HEK293 (cell line): ENCODE results near the gene MPHOSPH9.

ENCODE experiments used
- CTCF ChIA-PET: fragments of 350-600 bp; formaldehyde crosslinking; extraction: SDS; loops from one replicate; lab custom pipeline; 2021; ENCODE audit warnings: antibody characterized with exemption; lab: Yijun Ruan, JAX
- POLR2A ChIA-PET: fragments of 300-600 bp; formaldehyde crosslinking; extraction: SDS; loops from one replicate; lab custom pipeline; 2020; ENCODE audit warnings: antibody characterized with exemption, inconsistent platforms; lab: Yijun Ruan, JAX
- H3K27ac ChIP-seq: fragments of 200-500 bp; sonication (Bioruptor generic); 2 replicates; pipeline ENCODE4 v1.5.1; 2014; ENCODE audit warnings: low read depth, low read length, control low read depth, inconsistent platforms; ENCODE audit errors: extremely low read depth
- H3K36me3 ChIP-seq, 2 experiments: fragments of 200-500 bp in 1 of 2; sonication (Bioruptor generic) in 1 of 2; 1 replicate in 1 of 2; 2 replicates in 1 of 2; pipeline ENCODE4 v1.5.1; 2014 to 2017; ENCODE audit warnings: inconsistent platforms in 2 of 2, low read length in 2 of 2; ENCODE audit not compliant: control insufficient read depth in 2 of 2, insufficient read depth in 1 of 2
- H3K4me1 ChIP-seq: fragments of 200-500 bp; sonication (Bioruptor generic); 2 replicates; pipeline ENCODE4 v1.5.1; 2014; ENCODE audit warnings: mild to moderate bottlenecking, low read length, inconsistent platforms; ENCODE audit not compliant: control insufficient read depth, insufficient read depth
- H3K4me3 ChIP-seq: 2 replicates; pipeline ENCODE4 v1.5.1; 2011; ENCODE audit warnings: low read depth, mild to moderate bottlenecking, control low read depth, low read length, moderate library complexity
- H3K9me3 ChIP-seq: fragments of 200-500 bp; sonication (Bioruptor generic); 2 replicates; pipeline ENCODE4 v1.5.1; 2014; ENCODE audit warnings: low read depth, low read length, inconsistent platforms; ENCODE audit not compliant: control insufficient read depth, insufficient read depth
- BCL6B ChIP-seq: fragments of 450-650 bp; formaldehyde crosslinking; IDR thresholded peaks from 2 replicates; pipeline ENCODE4 v1.5.1; 2017; ENCODE audit warnings: missing biosample characterization, missing genetic modification characterization
- GFI1B ChIP-seq: fragments of 450-650 bp; formaldehyde crosslinking; IDR thresholded peaks from 2 replicates; pipeline ENCODE4 v1.5.1; 2016; ENCODE audit warnings: missing biosample characterization, missing genetic modification characterization
- ZNF114 ChIP-seq: fragments of 450-650 bp; formaldehyde crosslinking; IDR thresholded peaks from 2 replicates; pipeline ENCODE4 v1.5.0; 2017; ENCODE audit warnings: missing biosample characterization, missing genetic modification characterization
- ZNF18 ChIP-seq: fragments of 450-650 bp; formaldehyde crosslinking; IDR thresholded peaks from 2 replicates; pipeline ENCODE4 v1.5.1; 2016; ENCODE audit warnings: missing biosample characterization, missing genetic modification characterization
- ZNF239 ChIP-seq: fragments of 450-650 bp; formaldehyde crosslinking; IDR thresholded peaks from 2 replicates; pipeline ENCODE4 v1.5.1; 2016; ENCODE audit warnings: missing biosample characterization, missing genetic modification characterization
- ZNF292 ChIP-seq: fragments of 450-650 bp; formaldehyde crosslinking; IDR thresholded peaks from 2 replicates; pipeline ENCODE4 v1.5.1; 2016; ENCODE audit warnings: low read depth, missing biosample characterization, missing genetic modification characterization, borderline replicate concordance
- ZNF362 ChIP-seq: fragments of 450-650 bp; formaldehyde crosslinking; IDR thresholded peaks from 2 replicates; pipeline ENCODE4 v1.5.1; 2016; ENCODE audit warnings: missing biosample characterization, missing genetic modification characterization
- ZNF518A ChIP-seq: fragments of 450-650 bp; formaldehyde crosslinking; conservative IDR thresholded peaks from 2 replicates; pipeline ENCODE4 v1.5.1; 2016; ENCODE audit warnings: low read depth, missing biosample characterization, missing genetic modification characterization
- ZNF677 ChIP-seq: fragments of 450-650 bp; IDR thresholded peaks from 2 replicates; pipeline ENCODE4 v1.5.0; 2018; ENCODE audit warnings: missing biosample characterization, mild to moderate bottlenecking, missing genetic modification characterization, moderate library complexity
- ZNF837 ChIP-seq: fragments of 450-650 bp; formaldehyde crosslinking; IDR thresholded peaks from 2 replicates; pipeline ENCODE4 v1.5.1; 2016; ENCODE audit warnings: missing biosample characterization, missing genetic modification characterization

The MPHOSPH9 gene

GRCh38 chr12:123269395-123269892 lies 36.5 kb upstream of the MPHOSPH9 start:
- no peaks in the 10 kb centered on the region for H3K9me3 ChIP-seq
- CTCF ChIA-PET, result interaction anchor here (0.9 kb wide), 1 partner anchor 349 kb away, joined by 3 read pairs; no protein-coding TSS in a partner anchor
- no peak overlapping the region for H3K27ac ChIP-seq
- POLR2A ChIA-PET, result interaction anchor here (1.6 kb wide), 2 partner anchors 18 to 36 kb away, joined by 4 read pairs; partner anchors contain the start of genes MPHOSPH9 and MTRFR
- TF ChIP-seq GFI1B (tag by site-specific recombination) (no peak), ZNF518A (tag by site-specific recombination) (no peak), ZNF18 (no peak), ZNF677 (tag by site-specific recombination) (no peak), ZNF239 (tag by site-specific recombination) (no peak), ZNF114 (tag by site-specific recombination) (no peak), ZNF362 (tag by site-specific recombination) (no peak), ZNF837 (no peak)
- peaks cover 0 to 45% of the 10 kb centered on the region in 2 experiments; a peak in 2 of 3 replicates for H3K36me3 ChIP-seq
- H3K4me1 ChIP-seq, result peaks cover 6% of the 10 kb centered on the region
- no peak overlapping the region for H3K4me3 ChIP-seq

- CTCF ChIA-PET, result no interaction called here
- Histone ChIP-seq H3K4me3 (no peak overlapping the region), H3K36me3 (peaks cover 2 to 47% of the 10 kb centered on the region in 2 experiments; a peak in 2 of 3 replicates), H3K27ac (no peak overlapping the region), H3K9me3 (no peaks in the 10 kb centered on the region), H3K4me1 (peaks cover 6% of the 10 kb centered on the region)
- POLR2A ChIA-PET, result interaction anchor here (1.6 to 1.7 kb wide), 2 partner anchors 18 to 36 kb away, joined by 4 to 10 read pairs; partner anchors contain the start of genes MPHOSPH9 and MTRFR
- no peak for TF ChIP-seq ZNF292
- TF ChIP-seq BCL6B, result no peak
Observed at GRCh38 chr12:123268850-123269249, 35.9 kb upstream of the MPHOSPH9 start.
